MM.1S (cell line): Measurements from ENCODE around the gene RNF217.

Experiments
- DNase-seq: peaks from one replicate; pipeline ENCODE4 v3.0.0-alpha.2; 2015
- H2AFZ ChIP-seq: fragments of 300-600 bp; sonication (generic); 2 replicates; pipeline ENCODE4 v1.6.0; 2016; ENCODE audit warnings: antibody characterized with exemption, low read length
- H3F3A ChIP-seq: fragments of 300-600 bp; sonication (generic); 2 replicates; pipeline ENCODE4 v1.6.1; 2016; ENCODE audit warnings: mild to moderate bottlenecking, antibody characterized with exemption, low read length, moderate library complexity, mixed read lengths; ENCODE audit not compliant: insufficient read depth
- H3K27ac ChIP-seq: fragments of 300-600 bp; sonication (generic); 2 replicates; pipeline ENCODE4 v1.5.1; 2016; ENCODE audit warnings: mild to moderate bottlenecking, low read length
- H3K27me3 ChIP-seq: fragments of 300-600 bp; sonication (generic); replicated peaks from 2 replicates; pipeline ENCODE4 v1.6.0; 2016; ENCODE audit warnings: low read length; ENCODE audit not compliant: insufficient read depth
- H3K36me3 ChIP-seq: fragments of 300-600 bp; sonication (generic); replicated peaks from 2 replicates; pipeline ENCODE4 v1.6.1; 2016; ENCODE audit warnings: mild to moderate bottlenecking, low read length, mixed read lengths; ENCODE audit not compliant: insufficient read depth
- H3K4me1 ChIP-seq: fragments of 300-600 bp; sonication (generic); 2 replicates; pipeline ENCODE4 v1.6.1; 2016; ENCODE audit warnings: low read length, mixed read lengths
- H3K4me2 ChIP-seq: fragments of 300-600 bp; sonication (generic); 2 replicates; pipeline ENCODE4 v1.6.0; 2016; ENCODE audit warnings: low read depth, low read length
- H3K4me3 ChIP-seq: fragments of 300-600 bp; sonication (generic); 2 replicates; pipeline ENCODE4 v1.5.1; 2016; ENCODE audit warnings: low read length, mixed read lengths
- H3K79me2 ChIP-seq: fragments of 300-600 bp; sonication (generic); 2 replicates; pipeline ENCODE4 v1.6.1; 2016; ENCODE audit warnings: mixed run types, low read length, mixed read lengths
- H3K9ac ChIP-seq: fragments of 300-600 bp; sonication (generic); 2 replicates; pipeline ENCODE4 v1.6.1; 2016; ENCODE audit warnings: low read length, mixed read lengths
- H3K9me2 ChIP-seq: fragments of 300-600 bp; sonication (generic); replicated peaks from 2 replicates; pipeline ENCODE4 v1.6.1; 2016; ENCODE audit warnings: mild to moderate bottlenecking, low read length, mixed read lengths; ENCODE audit not compliant: insufficient read depth
- H3K9me3 ChIP-seq: fragments of 300-600 bp; sonication (generic); replicated peaks from 2 replicates; pipeline ENCODE4 v1.6.1; 2016; ENCODE audit warnings: mild to moderate bottlenecking, low read length, mixed read lengths; ENCODE audit not compliant: insufficient read depth
- H4K20me1 ChIP-seq: fragments of 300-600 bp; sonication (generic); 2 replicates; pipeline ENCODE4 v1.6.1; 2016; ENCODE audit warnings: mild to moderate bottlenecking, low read length, moderate library complexity, mixed read lengths; ENCODE audit not compliant: insufficient read depth
- EZH2 ChIP-seq: fragments of 300-600 bp; sonication (generic); optimal IDR thresholded peaks from 2 replicates; pipeline ENCODE3; 2017; ENCODE audit warnings: low read depth, mild to moderate bottlenecking, antibody characterized with exemption, low read length, mixed read lengths
- EZH2phosphoT487 ChIP-seq: fragments of 300-600 bp; sonication (generic); IDR thresholded peaks from 2 replicates; pipeline ENCODE4 v1.6.1; 2018; ENCODE audit warnings: antibody characterized with exemption, low read length
- TF ChIP-seq, protein P1 (sequence below): fragments of 300-600 bp; sonication (generic); IDR thresholded peaks from 2 replicates; pipeline ENCODE4 v1.5.1; 2016; ENCODE audit warnings: antibody characterized with exemption, low read length, mixed read lengths

RNF217 gene

DNA sequence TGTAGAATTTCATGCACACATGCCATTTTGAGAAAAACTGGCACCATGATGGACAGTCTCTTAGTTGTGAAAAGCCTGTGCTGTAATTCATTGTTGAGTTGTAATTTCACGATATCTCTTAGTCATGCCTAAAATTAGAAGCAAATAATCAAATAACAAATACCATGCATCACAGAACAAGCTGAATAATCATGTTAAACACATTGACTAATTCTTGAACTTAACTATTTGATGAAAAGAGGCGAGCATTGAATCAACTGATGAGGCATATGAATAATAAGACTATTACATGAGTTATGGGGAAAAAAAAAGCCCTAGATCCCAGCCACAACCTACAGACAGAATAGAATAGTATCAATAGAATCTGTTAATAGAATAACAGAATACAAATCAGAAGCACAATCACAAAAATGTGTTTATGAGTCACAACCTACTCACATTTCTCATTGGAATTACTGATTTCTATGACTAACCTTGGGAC is 14.2 kb upstream of the RNF217 start:
- Histone ChIP-seq H3K9me2 (no peaks in the 10 kb centered on the region), H4K20me1 (no peaks in the 10 kb centered on the region), H3K36me3 (no peaks in the 10 kb centered on the region), H3F3A (no peaks in the 10 kb centered on the region), H3K4me1 (no peaks in the 10 kb centered on the region), H3K9me3 (no peaks in the 10 kb centered on the region), H3K4me3 (no peak overlapping the region), H3K27me3 (no peaks in the 10 kb centered on the region), H3K9ac (no peak overlapping the region), H3K79me2 (no peaks in the 10 kb centered on the region), H3K4me2 (no peak overlapping the region), H3K27ac (no peak overlapping the region), H2AFZ (no peak overlapping the region)
- TF ChIP-seq EZH2phosphoT487 (no peak), EZH2 (no peak)
- TF ChIP-seq, protein P1, sequence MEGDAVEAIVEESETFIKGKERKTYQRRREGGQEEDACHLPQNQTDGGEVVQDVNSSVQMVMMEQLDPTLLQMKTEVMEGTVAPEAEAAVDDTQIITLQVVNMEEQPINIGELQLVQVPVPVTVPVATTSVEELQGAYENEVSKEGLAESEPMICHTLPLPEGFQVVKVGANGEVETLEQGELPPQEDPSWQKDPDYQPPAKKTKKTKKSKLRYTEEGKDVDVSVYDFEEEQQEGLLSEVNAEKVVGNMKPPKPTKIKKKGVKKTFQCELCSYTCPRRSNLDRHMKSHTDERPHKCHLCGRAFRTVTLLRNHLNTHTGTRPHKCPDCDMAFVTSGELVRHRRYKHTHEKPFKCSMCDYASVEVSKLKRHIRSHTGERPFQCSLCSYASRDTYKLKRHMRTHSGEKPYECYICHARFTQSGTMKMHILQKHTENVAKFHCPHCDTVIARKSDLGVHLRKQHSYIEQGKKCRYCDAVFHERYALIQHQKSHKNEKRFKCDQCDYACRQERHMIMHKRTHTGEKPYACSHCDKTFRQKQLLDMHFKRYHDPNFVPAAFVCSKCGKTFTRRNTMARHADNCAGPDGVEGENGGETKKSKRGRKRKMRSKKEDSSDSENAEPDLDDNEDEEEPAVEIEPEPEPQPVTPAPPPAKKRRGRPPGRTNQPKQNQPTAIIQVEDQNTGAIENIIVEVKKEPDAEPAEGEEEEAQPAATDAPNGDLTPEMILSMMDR, result no peak
- DNase-seq, result no peak

DNA sequence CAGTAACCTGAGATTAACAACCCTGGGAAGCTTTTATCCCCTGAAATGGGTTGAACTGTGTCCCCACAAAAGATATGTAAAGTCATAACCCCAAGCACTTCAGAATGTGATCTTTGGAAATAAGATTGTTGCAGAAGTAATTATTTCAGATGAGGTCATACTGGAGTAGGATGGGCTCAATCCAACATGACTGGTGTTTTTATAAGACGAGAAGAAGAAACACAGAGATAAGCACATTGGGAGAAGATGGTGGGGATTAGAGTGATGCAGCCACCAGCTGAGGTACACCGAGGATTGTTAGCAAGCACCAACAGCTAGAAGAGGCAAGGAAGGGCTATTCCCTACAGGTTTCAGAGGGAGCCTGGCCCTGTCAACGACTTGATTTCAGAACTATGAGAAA is 12.5 kb upstream of the RNF217 start:
- Histone ChIP-seq H3K9me2 (no peaks in the 10 kb centered on the region), H3K4me2 (no peak overlapping the region), H2AFZ (no peak overlapping the region), H4K20me1 (no peaks in the 10 kb centered on the region), H3K9ac (no peak overlapping the region), H3K9me3 (no peaks in the 10 kb centered on the region), H3K27ac (no peak overlapping the region), H3F3A (no peaks in the 10 kb centered on the region), H3K36me3 (no peaks in the 10 kb centered on the region), H3K27me3 (no peaks in the 10 kb centered on the region), H3K4me3 (no peak overlapping the region), H3K79me2 (no peaks in the 10 kb centered on the region), H3K4me1 (no peaks in the 10 kb centered on the region)
- TF ChIP-seq, protein P1, result no peak
- TF ChIP-seq EZH2, result no peak
- no peak for TF ChIP-seq EZH2phosphoT487
- no peak for DNase-seq

DNA sequence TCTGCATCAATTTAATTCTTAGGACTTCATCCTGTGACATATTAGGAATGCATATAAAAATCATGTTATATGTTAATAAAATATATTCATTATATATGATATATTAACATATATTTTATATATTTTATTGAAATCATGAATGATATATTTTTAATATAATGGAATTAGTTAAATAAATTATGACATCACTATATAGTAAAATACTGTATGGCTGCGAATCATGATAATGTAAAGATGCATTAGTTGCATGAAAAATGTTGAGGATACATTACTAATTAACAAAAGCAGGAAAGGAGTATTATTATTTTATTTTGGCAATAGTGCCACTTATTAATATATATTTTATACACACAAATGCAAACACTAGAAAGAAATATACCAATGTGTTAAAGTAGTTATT is 8.4 kb upstream of the RNF217 start:
- Histone ChIP-seq H3K27me3 (no peaks in the 10 kb centered on the region), H3K36me3 (no peaks in the 10 kb centered on the region), H3K4me2 (no peak overlapping the region), H3K9me3 (no peaks in the 10 kb centered on the region), H3F3A (no peaks in the 10 kb centered on the region), H3K27ac (no peak overlapping the region), H3K9ac (no peak overlapping the region), H3K9me2 (no peaks in the 10 kb centered on the region), H3K4me3 (no peak overlapping the region), H2AFZ (no peak overlapping the region), H3K79me2 (no peaks in the 10 kb centered on the region), H4K20me1 (no peaks in the 10 kb centered on the region), H3K4me1 (no peaks in the 10 kb centered on the region)
- no peak for DNase-seq
- TF ChIP-seq EZH2phosphoT487, result no peak
- no peak for TF ChIP-seq EZH2

DNA sequence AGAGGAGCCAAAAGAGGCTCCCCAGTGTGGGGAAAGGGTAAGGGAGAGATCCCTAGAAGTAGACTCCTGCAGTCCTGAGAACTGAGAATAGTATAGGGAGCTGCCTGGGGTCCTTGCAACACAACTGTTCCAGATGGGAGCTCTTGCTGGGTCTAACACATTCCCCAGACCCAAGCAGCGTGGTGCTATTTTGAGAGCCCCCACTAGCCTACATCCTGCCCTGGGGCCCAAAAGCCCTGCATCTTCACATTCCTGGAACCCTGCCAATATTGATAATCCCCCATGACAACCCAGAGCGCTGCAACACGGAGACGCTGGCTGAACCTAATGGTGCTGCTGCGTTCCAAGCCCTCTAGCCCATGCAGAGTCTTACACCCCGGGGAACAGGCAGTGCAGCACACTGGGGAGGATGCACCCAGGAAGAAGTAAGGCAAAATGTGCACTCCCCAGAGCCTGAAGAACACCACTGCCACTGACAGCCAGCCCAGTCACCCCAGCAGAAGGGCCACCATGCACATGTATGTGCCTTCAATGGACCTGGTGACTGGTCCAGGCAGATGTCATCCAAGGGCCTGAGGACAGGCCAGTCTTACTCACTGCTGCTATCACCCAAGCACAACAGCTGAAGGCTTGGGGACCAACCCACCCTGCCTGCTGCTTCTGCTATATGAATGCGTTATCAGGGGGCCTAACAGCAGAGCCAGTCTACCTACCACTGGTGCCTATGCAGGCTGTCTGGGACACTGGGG is 7.0 kb upstream of the RNF217 start:
- no peaks in the 10 kb centered on the region for H3K9me3 ChIP-seq
- no peaks in the 10 kb centered on the region for H3K36me3 ChIP-seq
- H3K79me2 ChIP-seq, result no peaks in the 10 kb centered on the region
- no peak overlapping the region for H3K4me2 ChIP-seq
- no peak overlapping the region for H3K4me3 ChIP-seq
- no peaks in the 10 kb centered on the region for H3F3A ChIP-seq
- no peaks in the 10 kb centered on the region for H3K4me1 ChIP-seq
- H4K20me1 ChIP-seq, result no peaks in the 10 kb centered on the region
- no peak for DNase-seq
- H3K27ac ChIP-seq, result no peak overlapping the region
- no peak overlapping the region for H3K9ac ChIP-seq
- no peak overlapping the region for H2AFZ ChIP-seq
- H3K9me2 ChIP-seq, result no peaks in the 10 kb centered on the region
- H3K27me3 ChIP-seq, result no peaks in the 10 kb centered on the region
- TF ChIP-seq, protein P1, result no peak
- TF ChIP-seq EZH2 (no peak), EZH2phosphoT487 (no peak)
